ENCODE results near the gene CCNI2.

Gene CCNI2

GRCh38 chr5:132754947-132755346 is 7.7 kb downstream of the CCNI2 start:
- no peak for DNase-seq (ENCODE audit: low spot score)
- TF ChIP-seq CTCF (IDR thresholded peaks at IDR 0.05) = no peak
- Histone ChIP-seq H3K27ac (no peak overlapping the region), H3K4me3 (no peak overlapping the region)

GRCh38 chr5:132756542-132756941 is 9.3 kb downstream of the CCNI2 start:
- Histone ChIP-seq H3K27ac (no peak overlapping the region), H3K4me3 (no peak overlapping the region)
- no peak for DNase-seq (ENCODE audit: low spot score)
- TF ChIP-seq CTCF (IDR thresholded peaks at IDR 0.05) = no peak

GRCh38 chr5:132758451-132758850 is 11.2 kb downstream of the CCNI2 start:
- no peak for TF ChIP-seq CTCF (IDR thresholded peaks at IDR 0.05)
- Histone ChIP-seq H3K27ac (no peak overlapping the region), H3K4me3 (no peak overlapping the region)
- DNase-seq (ENCODE audit: low spot score) = no peak

GRCh38 chr5:132759114-132760048 is 12.2 kb downstream of the CCNI2 start:
- TF ChIP-seq CTCF (IDR thresholded peaks at IDR 0.05) = no peak
- no peak overlapping the region for H3K4me3 ChIP-seq
- DNase-seq (ENCODE audit: low spot score) = no peak
- H3K27ac ChIP-seq = no peak overlapping the region

- no peak overlapping the region for H3K27ac ChIP-seq
- no peak for TF ChIP-seq CTCF (IDR thresholded peaks at IDR 0.05)
- no peak overlapping the region for H3K4me3 ChIP-seq
- DNase-seq (ENCODE audit: low spot score) = no peak
Measured at GRCh38 chr5:132760049-132760420, 12.8 kb downstream of the CCNI2 start.

- no peak overlapping the region for H3K27ac ChIP-seq
- DNase-seq (ENCODE audit: low spot score) = peak; percentile 43
- H3K4me3 ChIP-seq = no peak overlapping the region
- TF ChIP-seq CTCF (IDR thresholded peaks at IDR 0.05) = no peak
Measured at GRCh38 chr5:132760601-132761317, 13.5 kb downstream of the CCNI2 start.
